Measurements from ENCODE around the gene PHLPP2.

DNA sequence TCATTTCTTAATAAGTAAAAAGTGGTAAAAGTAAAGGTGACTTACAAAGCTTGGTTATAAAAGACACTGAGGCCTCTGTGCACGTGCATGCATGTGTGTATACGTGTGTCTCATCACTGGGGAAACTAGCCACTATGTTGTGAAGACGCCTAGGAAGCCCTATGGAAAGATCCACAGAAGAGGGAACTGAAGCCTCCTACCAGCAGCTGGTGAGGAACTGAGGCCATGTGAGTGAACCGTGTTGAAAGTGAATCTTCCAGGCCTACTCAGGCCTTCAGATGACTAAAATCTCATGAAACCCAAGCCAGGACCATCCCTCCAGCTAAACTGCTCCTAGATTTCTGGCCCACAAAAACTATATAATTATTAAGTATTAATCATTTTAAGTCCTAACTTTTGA, 23.7 kb downstream of the PHLPP2 start:
- TF ChIP-seq POLR2A (IDR thresholded peaks at IDR 0.05) (no peak), CTCF (IDR thresholded peaks at IDR 0.05) (no peak)
